ENCODE measurements around the gene GLI2. TPM values are rescaled to one million over a fixed set of nuclear protein-coding genes. Genes with fewer than 3 reads are reported as not detected.

Gene GLI2
- total RNA-seq, 1 donor from 2014 or later, result 4.1 TPM

DNA sequence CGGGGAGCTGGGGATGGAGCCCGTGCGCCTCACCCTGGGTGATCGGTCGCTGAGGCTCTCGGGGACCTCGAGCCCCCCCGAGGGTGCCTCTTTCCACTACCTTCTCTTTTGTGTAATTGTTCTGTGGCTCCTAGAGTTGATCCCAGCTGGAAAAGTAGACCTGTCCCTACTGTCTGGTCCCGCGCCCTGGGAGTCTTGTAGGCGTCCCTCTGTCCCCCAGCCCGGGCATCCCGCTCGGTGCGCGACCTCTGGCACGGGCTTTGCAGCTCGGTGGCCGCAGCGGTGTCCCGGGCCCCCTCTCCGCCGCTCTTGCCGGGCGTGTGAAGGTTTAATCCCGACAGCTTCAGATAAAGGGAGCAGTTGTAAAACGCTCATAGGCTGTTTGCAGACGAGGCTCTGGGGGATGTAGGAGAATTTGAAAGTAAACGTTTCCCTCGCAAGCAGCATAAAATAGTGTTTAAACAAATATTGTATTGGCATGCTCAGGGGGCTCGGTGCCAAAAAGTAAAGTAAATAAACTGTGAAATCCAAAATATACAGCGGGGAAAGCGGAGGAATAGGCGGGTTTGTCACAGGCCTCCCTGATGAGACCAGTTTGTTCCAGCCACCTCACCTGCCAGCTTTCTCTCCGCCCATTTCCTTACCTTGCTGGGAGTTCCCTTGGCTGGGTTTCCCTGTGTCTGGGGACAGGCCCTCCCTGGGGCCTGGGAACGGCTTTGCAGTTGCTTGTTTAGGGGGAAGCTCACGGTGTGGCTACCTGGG, 1.9 kb downstream of the GLI2 start:
- peak; percentile 84 for DNase-seq (ENCODE audit: low spot score)

DNA sequence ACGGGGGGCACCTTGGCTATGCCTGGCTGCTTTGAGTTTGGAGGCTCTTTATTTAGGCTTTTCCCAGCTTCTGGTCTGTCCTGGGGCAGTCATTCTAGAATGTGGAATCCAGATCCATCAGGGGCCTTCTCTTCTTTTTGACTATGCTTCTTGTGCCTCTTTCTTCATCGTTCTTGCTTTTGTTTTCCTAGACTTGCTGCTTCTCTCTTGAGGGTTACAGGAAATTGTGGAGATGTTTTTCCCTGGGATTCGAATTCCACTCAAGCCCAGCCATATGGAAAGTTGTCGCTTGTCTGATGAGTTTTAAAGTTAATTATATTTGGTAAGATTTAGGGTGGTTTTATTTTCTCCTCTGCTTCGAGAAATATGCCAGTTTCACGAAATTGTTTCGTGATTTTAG, 2.4 kb downstream of the GLI2 start:
- no peak for DNase-seq (ENCODE audit: low spot score)

DNA sequence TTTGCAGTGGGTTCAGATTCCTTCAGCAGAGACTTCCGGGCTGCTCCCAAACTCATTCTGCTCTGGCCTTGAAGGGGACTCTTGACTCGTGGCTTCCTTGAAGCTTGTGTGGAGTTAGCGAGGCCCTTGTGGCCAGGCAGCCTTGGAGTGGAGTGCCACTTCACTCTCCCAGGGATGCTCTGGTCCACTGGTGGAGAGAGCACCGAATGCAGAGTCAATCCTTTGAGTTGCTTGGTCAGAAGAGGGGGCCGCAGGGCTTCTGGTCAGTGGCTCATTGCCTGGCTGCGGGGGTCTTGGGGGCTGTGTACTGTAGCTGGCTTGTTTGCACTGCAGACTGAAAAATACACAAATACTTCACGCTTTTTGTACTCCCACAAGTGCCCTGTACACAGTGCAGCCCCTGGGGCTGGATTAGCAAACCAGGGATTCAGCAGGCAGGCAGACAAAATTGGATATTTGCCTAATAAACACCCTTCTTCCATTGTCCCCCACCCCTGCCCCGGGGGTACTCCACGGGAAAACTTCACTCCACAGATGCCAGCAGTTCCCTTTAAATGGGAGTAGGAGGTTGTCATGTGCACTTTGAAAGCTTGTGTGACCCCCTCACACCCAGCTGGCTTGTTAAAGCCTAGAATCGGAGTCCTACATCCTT, 3.2 kb downstream of the GLI2 start:
- peak; percentile 73 for DNase-seq (ENCODE audit: low spot score)

DNA sequence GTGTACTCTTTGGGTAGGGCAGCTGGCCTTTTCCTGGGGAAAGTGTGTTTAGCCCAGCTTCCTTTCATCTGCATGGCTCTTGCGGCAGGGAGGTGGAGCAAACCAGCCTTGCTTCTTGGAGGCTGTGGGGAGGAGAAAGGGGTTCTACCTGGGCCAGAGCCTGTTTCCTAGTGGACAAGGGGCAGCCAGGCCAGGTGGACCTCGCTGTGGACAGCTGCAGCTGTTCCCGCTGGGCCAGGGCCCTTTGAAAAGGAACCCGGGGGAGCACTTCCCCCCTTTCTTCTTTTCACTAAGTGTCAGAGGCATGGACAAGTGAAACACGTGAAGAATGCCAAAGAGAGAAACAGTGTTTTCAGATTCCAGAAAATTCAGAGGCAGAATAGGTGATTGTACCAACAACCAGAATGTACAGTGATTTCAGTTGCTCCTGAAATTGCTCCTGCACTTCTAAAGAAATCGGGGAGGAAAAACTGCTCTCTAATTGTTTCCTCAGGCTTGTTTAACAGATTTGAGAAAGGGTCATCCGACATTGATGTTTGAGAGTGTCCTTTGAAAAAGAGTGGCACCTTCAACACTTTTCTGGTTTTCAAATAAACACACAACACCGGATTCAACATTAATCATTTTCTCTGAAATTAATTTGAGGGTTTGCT, 3.9 kb downstream of the GLI2 start:
- peak; percentile 64 for DNase-seq (ENCODE audit: low spot score)

DNA sequence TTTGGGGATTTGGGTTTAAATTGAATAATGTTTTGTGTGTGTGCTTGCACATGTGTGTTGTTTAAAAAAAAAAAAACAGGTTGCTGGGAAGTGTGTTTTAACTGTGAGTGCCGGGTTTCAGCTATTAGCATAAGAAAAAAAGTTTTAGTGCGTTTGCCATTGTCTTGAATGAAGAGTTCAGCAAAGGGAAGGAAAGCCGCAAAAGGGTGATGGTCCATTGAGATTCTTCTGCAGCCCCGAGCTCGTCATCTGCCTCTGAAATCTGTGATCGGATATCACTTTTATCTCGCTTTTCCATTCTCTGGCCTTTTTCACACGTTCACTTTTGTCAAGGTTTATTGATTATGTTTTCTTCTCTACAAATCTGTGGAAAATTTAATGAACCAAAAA, 4.7 kb downstream of the GLI2 start:
- no peak for DNase-seq (ENCODE audit: low spot score)

DNA sequence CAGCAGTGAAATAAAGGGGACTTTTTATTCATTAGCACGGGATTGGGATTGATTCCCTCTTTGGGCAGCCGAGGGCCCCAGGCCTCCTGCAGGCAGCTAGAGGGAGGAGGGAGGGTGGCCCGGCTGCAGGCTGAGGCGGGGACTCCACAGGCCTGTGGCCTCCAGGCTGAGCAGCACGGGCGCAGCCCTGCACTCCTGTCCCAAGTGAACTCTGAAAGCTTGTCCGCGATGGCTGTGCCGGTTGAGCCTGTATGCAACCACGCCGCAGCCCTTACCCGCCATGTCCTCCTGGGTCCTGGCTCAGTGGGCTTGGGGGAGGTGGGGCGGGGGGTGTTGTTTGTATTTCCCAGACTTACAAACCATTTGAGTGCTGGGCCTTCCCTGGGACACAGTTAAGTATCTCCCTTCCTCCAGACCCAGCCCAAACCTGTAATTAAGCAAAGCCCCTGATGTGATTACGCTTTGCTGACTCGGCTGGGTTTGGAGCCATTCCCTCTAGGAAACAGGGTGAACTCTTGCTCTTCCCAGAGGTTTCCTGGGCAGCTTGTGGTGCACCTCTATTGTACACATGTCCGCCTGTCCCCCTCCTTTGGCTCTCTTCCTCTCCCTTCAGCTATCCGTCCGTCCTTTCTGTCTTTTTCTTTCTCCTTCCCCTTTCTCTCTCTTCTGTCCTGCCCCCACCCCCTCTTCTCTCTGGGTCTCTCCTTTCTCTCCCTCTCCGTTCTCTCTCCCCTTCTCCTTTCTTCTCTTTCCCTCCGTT, 5.3 kb downstream of the GLI2 start:
- DNase-seq (ENCODE audit: low spot score), result peak; percentile 83

DNA sequence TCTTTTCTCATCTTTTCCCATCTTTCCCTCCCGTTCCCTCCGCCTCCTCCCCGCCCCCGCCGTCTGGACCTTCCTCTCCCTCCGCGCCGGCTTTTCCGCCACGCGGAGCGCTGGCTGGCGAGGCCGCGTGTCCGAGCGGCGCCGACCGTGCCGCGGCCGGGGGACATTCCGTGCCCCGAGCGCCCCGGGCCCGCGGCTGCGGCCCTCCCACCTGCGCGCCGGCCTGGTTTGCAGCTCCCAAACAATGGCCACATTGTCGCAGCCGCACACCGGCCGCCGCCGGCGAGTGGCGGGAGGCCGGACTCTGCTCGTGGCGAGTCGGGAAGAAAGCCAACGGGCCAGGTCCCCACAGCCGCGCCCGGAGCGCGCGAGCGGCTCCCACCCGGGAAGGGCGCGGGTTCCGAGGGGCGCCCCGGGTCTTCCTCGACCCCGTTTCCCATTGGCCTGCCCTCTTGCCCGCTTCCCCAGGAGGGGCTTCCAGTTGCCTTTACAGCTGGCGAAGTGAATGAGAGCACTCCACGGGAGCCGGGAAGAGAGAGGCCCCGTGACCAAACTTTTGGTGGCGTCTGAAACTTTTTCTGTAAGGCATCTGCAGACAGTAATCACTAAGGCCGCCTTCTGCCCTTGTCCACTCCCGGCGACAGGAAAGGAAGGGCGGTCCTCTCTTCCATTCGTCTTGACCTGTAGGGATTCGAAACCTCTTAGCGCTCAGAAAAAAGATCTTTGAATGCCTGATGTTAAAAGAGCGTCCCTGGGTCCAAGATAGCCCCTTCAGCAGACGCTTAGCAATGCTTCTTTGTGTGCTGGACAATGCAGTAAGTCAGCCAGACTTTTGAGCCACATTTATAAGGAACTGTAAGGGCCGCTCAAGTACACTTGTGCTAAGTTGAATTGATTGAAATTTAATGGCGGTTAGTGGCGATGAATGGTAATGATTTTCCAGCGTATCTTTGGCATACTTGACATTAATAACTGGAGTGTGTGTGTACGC, 6.2 kb downstream of the GLI2 start:
- peak; percentile 81 for DNase-seq (ENCODE audit: low spot score)

DNA sequence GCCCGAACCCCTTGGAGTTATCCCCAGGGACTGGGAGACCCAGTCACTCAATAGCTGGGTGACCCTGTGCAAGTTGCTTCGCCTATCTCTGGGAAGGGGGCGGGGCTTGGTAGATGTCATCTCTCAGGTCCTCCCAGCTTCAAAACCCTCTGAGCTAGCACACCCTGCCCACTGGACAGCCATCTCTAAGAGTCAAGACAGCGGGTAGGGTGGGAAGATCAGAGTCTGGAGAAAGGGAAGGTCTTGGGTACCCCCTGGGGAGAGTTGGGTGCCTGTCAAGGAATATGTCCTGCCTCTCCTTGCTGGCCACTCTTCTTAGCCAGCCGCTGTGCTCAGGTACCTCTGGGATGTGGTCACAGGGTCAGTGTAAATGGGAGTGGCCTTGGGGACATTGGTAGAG, 8.0 kb downstream of the GLI2 start:
- no peak for DNase-seq (ENCODE audit: low spot score)

DNA sequence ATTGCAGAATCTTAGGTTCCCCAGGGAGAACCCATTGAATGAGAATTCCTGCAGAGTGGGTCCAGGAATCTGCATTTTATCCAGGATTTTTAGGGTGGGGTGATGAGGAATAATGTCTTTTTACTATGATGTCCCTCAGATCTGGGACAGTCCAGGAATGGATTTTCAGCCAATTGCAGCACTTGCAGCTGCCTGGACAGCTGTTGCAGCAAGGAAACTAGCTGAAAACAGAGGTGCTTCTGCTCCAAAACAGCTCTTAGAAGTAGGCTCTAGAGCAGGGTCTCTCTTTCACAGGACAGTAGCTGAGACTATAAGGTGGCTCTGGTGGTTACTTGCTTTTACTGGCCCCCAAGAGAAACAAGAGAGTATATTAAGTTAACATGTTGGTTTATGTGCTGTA, 9.1 kb downstream of the GLI2 start:
- DNase-seq (ENCODE audit: low spot score), result no peak

DNA sequence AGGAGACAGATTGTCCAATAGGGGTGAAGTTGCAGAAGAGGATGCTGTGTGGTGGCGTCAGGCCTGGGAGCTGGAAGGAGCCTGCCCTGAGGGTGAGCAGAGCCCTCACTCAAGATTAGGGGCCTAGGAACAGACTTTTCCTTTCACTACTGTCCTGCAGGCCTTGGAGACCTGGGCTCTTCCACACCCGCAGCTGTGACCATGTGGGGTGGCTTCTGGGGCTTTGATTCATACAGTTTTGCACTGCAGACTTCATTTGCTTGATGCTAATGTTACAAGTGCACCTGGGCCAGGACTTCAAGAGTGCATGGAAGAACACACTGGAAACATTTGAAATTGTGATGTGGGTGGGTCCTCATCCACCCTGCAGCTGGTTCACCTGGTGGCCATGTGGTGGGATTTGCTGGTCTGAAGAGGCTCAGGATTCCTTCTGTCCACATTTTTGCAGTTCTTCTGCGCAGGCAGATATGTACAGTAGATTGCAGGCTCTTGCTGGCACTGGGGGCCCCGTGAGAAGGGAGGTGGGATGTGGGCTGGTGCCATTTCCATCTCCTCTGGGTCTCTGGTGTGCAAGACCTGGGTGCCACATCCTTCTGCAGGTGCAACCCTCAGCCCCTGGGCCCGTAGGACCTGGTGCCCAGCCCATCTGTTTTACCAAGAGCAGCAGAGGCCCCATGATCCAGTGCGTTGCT, 9.9 kb downstream of the GLI2 start:
- DNase-seq (ENCODE audit: low spot score), result no peak

DNA sequence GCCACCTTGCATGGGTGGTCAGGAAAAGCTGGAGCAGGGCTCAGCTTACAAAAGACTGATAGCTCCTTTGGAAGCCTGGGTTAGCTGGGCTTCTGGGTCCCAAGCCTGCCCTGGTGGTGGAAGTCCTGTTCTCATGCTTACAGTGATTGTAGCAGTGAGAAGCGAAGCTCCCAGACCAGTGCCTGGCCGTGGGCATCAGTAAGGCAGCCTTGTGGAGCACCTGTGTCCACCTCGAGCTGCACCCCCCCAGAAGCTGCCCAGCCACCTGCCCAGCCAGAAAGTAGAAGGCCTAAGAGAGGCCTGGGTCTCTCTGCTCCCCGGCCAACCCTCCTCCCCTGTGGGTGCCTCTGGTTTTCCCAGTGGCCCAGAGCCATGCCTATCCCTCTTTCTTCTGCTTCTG, 10.5 kb downstream of the GLI2 start:
- no peak for DNase-seq (ENCODE audit: low spot score)

DNA sequence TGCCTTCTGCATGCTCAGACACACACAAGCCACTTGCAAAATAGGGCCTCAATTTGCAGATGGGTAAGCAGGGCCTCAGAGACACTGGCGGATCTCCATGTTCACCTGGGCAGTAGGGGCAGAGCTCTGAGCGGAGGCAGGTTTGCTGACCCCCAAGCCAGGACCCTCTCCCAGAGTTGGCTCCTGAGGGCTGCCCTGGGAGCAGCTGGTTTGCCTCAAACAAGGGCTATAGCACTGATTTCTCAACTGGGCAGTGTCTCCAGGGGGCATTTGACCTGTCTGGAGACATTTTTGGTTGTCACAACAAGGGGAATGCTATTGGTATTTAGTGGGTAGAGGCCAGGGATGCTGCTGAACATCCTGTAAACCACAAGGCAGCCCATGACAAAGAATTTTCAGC, 11.6 kb downstream of the GLI2 start:
- peak; percentile 71 for DNase-seq (ENCODE audit: low spot score)

DNA sequence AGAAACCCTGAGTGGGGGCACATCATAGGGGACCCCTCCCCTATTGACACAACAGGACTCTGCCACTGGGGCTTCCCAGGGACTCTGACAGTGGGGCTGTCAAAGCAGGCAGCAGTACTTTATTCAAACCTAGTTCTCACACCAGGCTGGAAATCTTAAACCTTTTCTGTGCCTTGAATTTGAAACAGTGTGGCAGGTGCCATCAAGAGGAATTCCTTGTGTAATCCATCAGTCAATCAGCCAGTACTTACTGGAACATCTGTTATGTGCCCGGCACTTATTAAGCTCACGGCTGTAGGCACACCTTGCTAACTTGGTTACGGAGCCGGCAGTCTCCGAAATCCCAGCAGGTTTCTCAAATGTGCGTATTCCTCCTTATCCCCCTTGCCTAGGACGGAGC, 12.0 kb downstream of the GLI2 start:
- no peak for DNase-seq (ENCODE audit: low spot score)

DNA sequence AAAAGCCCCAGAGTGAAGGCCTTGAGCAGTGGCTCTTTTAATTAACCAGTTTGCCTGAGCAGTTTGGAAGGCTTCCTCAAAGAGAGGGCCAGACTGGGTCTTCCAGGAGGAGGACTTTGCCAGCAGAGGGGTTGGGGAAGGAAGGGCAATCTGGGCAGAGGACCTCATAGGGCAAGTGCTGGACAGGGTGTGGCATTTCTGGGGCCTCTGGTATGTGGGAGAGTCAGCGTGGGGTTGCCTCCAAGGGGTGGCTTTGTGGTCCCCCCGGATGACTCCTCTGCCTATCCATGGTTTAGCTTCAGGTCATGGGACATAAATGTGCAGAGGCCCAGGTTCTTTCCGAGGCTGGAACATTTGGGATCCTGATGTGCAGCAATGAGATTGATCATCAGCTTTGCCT, 12.6 kb downstream of the GLI2 start:
- DNase-seq (ENCODE audit: low spot score), result no peak

DNA sequence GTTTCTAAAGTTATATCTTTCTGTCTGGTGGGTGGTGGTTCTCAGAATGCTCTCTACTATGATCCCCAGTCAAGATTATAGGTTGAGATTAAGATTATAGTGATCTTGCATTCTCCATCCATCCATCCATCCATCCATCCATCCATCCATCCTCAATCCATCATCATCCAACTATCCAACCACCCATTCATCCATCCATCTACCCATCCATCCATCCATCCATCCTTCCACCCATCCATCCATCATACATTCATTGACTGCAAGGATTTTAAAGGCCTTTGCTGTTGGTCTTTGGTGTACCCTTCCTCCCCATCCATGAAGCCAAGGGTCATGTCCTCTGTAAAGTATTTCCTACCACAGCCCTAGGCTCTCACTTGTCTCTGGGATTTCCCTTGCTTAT, 13.1 kb downstream of the GLI2 start:
- DNase-seq (ENCODE audit: low spot score), result no peak

DNA sequence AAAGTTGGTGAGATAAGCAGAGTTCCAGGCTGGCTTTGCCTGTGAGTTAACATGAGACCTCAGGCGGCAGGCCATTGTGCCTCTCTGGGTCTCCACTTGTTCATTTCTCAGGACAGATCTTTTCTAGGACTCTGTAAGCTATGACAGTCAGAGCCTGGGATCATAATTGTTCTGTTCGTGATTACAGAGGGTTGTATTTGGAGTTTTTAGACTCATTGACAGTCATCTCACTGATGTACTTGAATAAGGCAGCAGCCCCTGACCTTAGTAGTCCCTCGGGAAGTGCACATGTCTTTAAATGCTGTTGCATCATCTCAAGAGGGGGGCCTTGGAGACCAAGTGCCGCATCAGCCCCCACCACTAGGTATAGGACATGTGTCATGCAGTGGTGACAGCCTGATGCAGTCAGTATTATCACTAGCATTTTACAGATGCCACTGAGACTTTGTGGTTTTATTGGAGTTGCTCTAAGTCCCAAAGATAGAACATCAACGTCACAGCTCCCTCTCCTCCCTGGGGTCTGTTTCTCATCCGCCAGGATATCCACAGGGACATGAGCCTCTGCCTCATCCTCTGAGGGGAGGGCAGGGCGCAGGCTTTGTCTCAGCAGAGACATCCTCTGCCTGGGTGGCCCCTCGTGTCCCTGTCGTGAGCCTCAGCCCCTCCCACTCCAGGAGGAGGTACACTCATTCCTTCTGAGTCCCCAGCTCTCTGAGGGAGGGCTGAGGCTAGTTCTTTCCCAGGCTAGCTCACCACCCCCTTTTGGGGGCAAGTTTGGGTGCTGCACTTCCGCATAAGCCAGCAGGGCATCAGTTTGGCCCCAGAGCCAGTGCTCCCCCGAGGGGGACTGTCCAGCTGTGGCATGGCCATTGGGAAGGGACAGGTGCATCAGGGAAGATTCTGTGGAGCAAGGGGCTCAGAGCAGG, 14.1 kb downstream of the GLI2 start:
- peak; percentile 71 for DNase-seq (ENCODE audit: low spot score)

DNA sequence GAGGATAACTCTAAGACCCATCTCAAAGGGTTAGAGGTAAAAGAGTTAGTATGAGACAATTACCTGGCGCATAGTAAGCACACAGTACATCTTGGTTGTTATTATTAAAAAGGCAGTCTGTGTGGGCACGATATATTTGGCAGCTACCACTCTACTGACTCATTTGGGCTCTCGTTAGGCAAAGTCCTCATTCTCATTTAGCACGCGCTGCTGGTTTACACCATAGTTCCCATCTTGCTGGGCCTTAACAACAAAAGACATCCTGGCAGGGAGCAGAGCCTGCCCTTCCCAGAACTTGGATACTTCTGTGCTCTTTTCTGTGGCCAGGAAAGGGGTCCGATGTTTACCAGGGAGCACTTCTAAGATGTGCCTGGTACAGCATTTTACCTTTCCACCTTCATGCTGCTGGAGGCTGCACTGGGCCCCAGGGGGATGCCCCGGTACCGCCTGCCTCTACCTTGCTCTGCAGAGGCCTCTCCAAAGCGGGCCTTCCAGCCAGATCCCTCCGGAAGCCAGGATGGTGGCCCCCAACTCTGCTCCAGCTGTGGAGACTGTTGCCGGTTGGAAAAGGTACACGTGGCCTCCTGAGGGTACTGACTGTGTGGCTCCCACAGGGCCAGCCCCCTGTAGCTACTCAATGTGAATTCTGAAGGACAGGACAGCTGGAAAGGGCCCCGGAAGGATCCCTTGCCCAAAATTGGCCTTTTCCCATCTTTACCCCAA, 15.0 kb downstream of the GLI2 start:
- DNase-seq (ENCODE audit: low spot score), result peak; percentile 85

DNA sequence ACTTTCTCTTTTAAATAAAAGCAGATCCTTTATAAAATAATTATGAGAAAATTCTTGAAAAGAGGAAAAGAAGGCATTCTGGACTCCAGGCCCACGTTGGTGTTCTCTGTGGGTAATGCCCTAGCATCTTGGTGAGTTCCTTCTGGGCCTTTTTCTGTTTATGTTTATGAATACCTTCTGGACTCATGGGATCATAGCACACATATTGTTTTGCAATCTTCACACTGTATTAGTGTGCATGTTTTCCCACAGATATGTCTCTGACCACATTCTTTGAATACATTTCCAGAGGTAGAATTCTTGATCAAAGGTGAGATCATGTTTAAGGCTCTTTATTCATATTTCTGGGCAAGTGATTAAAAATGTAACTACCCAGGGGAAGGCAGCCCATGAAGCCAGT, 15.9 kb downstream of the GLI2 start:
- no peak for DNase-seq (ENCODE audit: low spot score)
